ENCODE measurements around the gene RHBDD2. TPM values are rescaled to one million over a fixed set of nuclear protein-coding genes. Genes with fewer than 3 reads are reported as not detected.
"Not testable (repeated sequence)": the region's sequence is repeated elsewhere in the genome, so short reads cannot be mapped to it uniquely, and the experiment has no call there.

Gene RHBDD2
- total RNA-seq, 1 donor from 2014 or later: 19.1 TPM

GRCh38 chr7:75892634-75893272 is 13.9 kb downstream of the RHBDD2 start:
- Histone ChIP-seq H3K9me3 (replicated peaks) (no peaks in the 10 kb centered on the region), H3K4me3 (no peak overlapping the region), H3K4me1 (peaks cover 22% of the 10 kb centered on the region), H3K27ac (replicated peaks) (peak overlapping the region; percentile 55), H3K27me3 (ENCODE audit: low read depth) (no peaks in the 10 kb centered on the region), H3K36me3 (peaks cover 9% of the 10 kb centered on the region)
- no peak for TF ChIP-seq CTCF (IDR thresholded peaks at IDR 0.05; ENCODE audit: borderline replicate concordance)
- peak; percentile 70 for DNase-seq
- intact Hi-C loops (cut with micrococcal nuclease): no loop called here

- no peak for DNase-seq
- H3K36me3 ChIP-seq: no peaks in the 10 kb centered on the region
- TF ChIP-seq CTCF (IDR thresholded peaks at IDR 0.05; ENCODE audit: borderline replicate concordance): no peak
- H3K27me3 ChIP-seq (ENCODE audit: low read depth): no peaks in the 10 kb centered on the region
- intact Hi-C loops (cut with micrococcal nuclease): no loop called here
- H3K9me3 ChIP-seq (replicated peaks): no peaks in the 10 kb centered on the region
- peaks cover 10% of the 10 kb centered on the region for H3K4me1 ChIP-seq
- no peak overlapping the region for H3K4me3 ChIP-seq
- H3K27ac ChIP-seq (replicated peaks): no peak overlapping the region
These were observed 18.0 kb downstream of the RHBDD2 start for GRCh38 chr7:75896803-75897327.

- no peak for DNase-seq
- no peak for TF ChIP-seq CTCF (IDR thresholded peaks at IDR 0.05; ENCODE audit: borderline replicate concordance)
- Histone ChIP-seq H3K36me3 (no peaks in the 10 kb centered on the region), H3K27me3 (ENCODE audit: low read depth) (no peaks in the 10 kb centered on the region), H3K9me3 (replicated peaks) (no peaks in the 10 kb centered on the region), H3K4me3 (no peak overlapping the region), H3K4me1 (peaks cover 8% of the 10 kb centered on the region), H3K27ac (replicated peaks) (no peak overlapping the region)
- intact Hi-C loops (cut with micrococcal nuclease): no loop called here
These were observed 21.9 kb downstream of the RHBDD2 start for GRCh38 chr7:75900617-75901315.

GRCh38 chr7:75905785-75906604 is 27.2 kb downstream of the RHBDD2 start:
- intact Hi-C loops (cut with micrococcal nuclease): no loop called here
- no peaks in the 10 kb centered on the region for H3K36me3 ChIP-seq
- H3K27me3 ChIP-seq (ENCODE audit: low read depth): no peaks in the 10 kb centered on the region
- DNase-seq: peak; percentile 53
- H3K9me3 ChIP-seq (replicated peaks): no peaks in the 10 kb centered on the region
- peaks cover 5% of the 10 kb centered on the region for H3K4me1 ChIP-seq
- H3K27ac ChIP-seq (replicated peaks): peak overlapping the region; percentile 67
- TF ChIP-seq CTCF (IDR thresholded peaks at IDR 0.05; ENCODE audit: borderline replicate concordance): no peak
- H3K4me3 ChIP-seq: no peak overlapping the region

GRCh38 chr7:75906991-75907667 is 28.3 kb downstream of the RHBDD2 start:
- TF ChIP-seq CTCF (IDR thresholded peaks at IDR 0.05; ENCODE audit: borderline replicate concordance): no peak
- H3K4me3 ChIP-seq: no peak overlapping the region
- H3K27me3 ChIP-seq (ENCODE audit: low read depth): no peaks in the 10 kb centered on the region
- H3K4me1 ChIP-seq: peaks cover 5% of the 10 kb centered on the region
- H3K27ac ChIP-seq (replicated peaks): peak overlapping the region; percentile 67
- intact Hi-C loops (cut with micrococcal nuclease): no loop called here
- no peaks in the 10 kb centered on the region for H3K9me3 ChIP-seq (replicated peaks)
- no peak for DNase-seq
- H3K36me3 ChIP-seq: no peaks in the 10 kb centered on the region

- DNase-seq; H3K27me3 ChIP-seq (ENCODE audit: low read depth); H3K36me3 ChIP-seq; H3K4me3 ChIP-seq; H3K4me1 ChIP-seq; H3K9me3 ChIP-seq (replicated peaks); intact Hi-C loops (cut with micrococcal nuclease): not testable (repeated sequence)
- H3K27ac ChIP-seq (replicated peaks): peak overlapping the region; percentile 50
These were observed 28.8 kb downstream of the RHBDD2 start for GRCh38 chr7:75907668-75908039.
